HepG2 (cell line): Measurements from ENCODE around the gene TNS4. TPM values are rescaled to one million over a fixed set of nuclear protein-coding genes. Genes with fewer than 3 reads are reported as not detected.

Experiments used
- ATAC-seq: fragments of 200-7000 bp; cut with Tn5 transposase; 3 replicates; pipeline ENCODE4 v1.9.1; 2020; ENCODE audit warnings: mild to moderate bottlenecking, moderate library complexity
- BruUV-seq: library from RNA; stranded (reverse); fragments of 400-500 nt; replicated peaks from 2 replicates; lab custom pipeline; 2021; lab: Mats Ljungman, UMichigan
- CTCF ChIA-PET: fragments of 300-600 bp; formaldehyde crosslinking; extraction: SDS; loops from one replicate; lab custom pipeline; 2021; ENCODE audit warnings: low total read pairs, inconsistent platforms, low intra/inter-chr PET ratio; lab: Yijun Ruan, JAX
- POLR2A ChIA-PET: fragments of 350-600 bp; sonication (Branson Sonifier 250); formaldehyde crosslinking; loops from one replicate; lab custom pipeline; 2020; ENCODE audit warnings: antibody characterized with exemption, inconsistent platforms; lab: Yijun Ruan, JAX
- DNase-seq: peaks from one replicate; pipeline ENCODE4 v3.0.0-alpha.2; 2015; ENCODE audit warnings: low spot score
- FAIRE-seq: peaks from 3 replicates; lab custom pipeline; 2011; peaks lifted over from hg19 to GRCh38; lab: Jason Lieb, UNC
- H2AFZ ChIP-seq: one replicate; pipeline ENCODE4 v1.6.1; 2011; ENCODE audit warnings: low read length, inconsistent platforms
- H3K27ac ChIP-seq: fragments of 300-600 bp; 3 replicates; pipeline ENCODE4 v1.8.0; 2011; ENCODE audit warnings: mixed run types, mild to moderate bottlenecking, mixed read lengths, low read length, inconsistent platforms; ENCODE audit not compliant: insufficient read depth; ENCODE audit errors: extremely low read length
- H3K27me3 ChIP-seq, 2 experiments: fragments of 200-600 bp in 1 of 2; 2 replicates in 1 of 2; 3 replicates in 1 of 2; pipeline versions ENCODE4 v1.6.0 to v1.8.0; 2011; ENCODE audit warnings: low read length in 2 of 2, mild to moderate bottlenecking in 2 of 2, moderate library complexity in 2 of 2, inconsistent platforms in 1 of 2; ENCODE audit not compliant: insufficient read depth in 2 of 2, control insufficient read depth in 1 of 2
- H3K36me3 ChIP-seq, 2 experiments: fragments of 200-600 bp in 1 of 2; replicated peaks in 1 of 2; 2 replicates in 1 of 2; 3 replicates in 1 of 2; pipeline versions ENCODE4 v1.5.1 to v1.8.0; 2011; ENCODE audit warnings: low read length in 2 of 2, inconsistent platforms in 1 of 2; ENCODE audit not compliant: insufficient read depth in 2 of 2, control insufficient read depth in 1 of 2
- H3K4me1 ChIP-seq: 2 replicates; pipeline ENCODE4 v1.5.1; 2012; ENCODE audit warnings: low read length, inconsistent platforms; ENCODE audit not compliant: insufficient read depth
- H3K4me2 ChIP-seq: 2 replicates; pipeline ENCODE4 v1.6.0; 2011; ENCODE audit warnings: low read depth, low read length, inconsistent platforms
- H3K4me3 ChIP-seq, 3 experiments: fragments of 200-600 bp in 1 of 3; sonication (generic), shearing (Covaris generic) in 1 of 3; replicated peaks in 1 of 3; 2 replicates each; pipeline ENCODE4 v1.5.1; 2011 to 2016; ENCODE audit warnings: low read length in 3 of 3, inconsistent platforms in 2 of 3, low read depth in 2 of 3, mild to moderate bottlenecking in 2 of 3, control low read depth in 1 of 3, mixed read lengths in 1 of 3; ENCODE audit not compliant: insufficient read depth in 1 of 3
- H3K79me2 ChIP-seq: one replicate; pipeline ENCODE4 v1.6.1; 2011; ENCODE audit warnings: low read length, inconsistent platforms; ENCODE audit not compliant: insufficient read depth
- H3K9ac ChIP-seq: 2 replicates; pipeline ENCODE4 v1.6.0; 2011; ENCODE audit warnings: mild to moderate bottlenecking, low read depth, low read length, inconsistent platforms; ENCODE audit not compliant: insufficient read depth
- H3K9me3 ChIP-seq: 2 replicates; pipeline ENCODE4 v1.5.1; 2012; ENCODE audit warnings: mild to moderate bottlenecking, low read length
- H4K20me1 ChIP-seq: 2 replicates; pipeline ENCODE4 v1.6.0; 2011; ENCODE audit warnings: inconsistent platforms, mild to moderate bottlenecking, low read length, moderate library complexity; ENCODE audit not compliant: insufficient read depth
- ATRX ChIP-seq: sonication (generic); formaldehyde crosslinking; IDR thresholded peaks from 2 replicates; pipeline ENCODE4 v1.4.0; 2020; ENCODE audit warnings: missing genetic modification reagents, borderline replicate concordance
- HBP1 ChIP-seq: IDR thresholded peaks from 2 replicates; pipeline ENCODE4 v1.6.1; 2016; ENCODE audit warnings: low read depth, control low read depth
- KLF16 ChIP-seq, 2 experiments: sonication (generic) in 1 of 2; formaldehyde crosslinking in 1 of 2; IDR thresholded peaks; 2 replicates each; pipeline versions ENCODE4 v1.6.1 to v1.8.0; 2016 to 2023; ENCODE audit warnings: missing genetic modification reagents in 2 of 2, missing compliant biosample characterization in 1 of 2
- MNT ChIP-seq: fragments of 450-650 bp; IDR thresholded peaks from 2 replicates; pipeline ENCODE4 v1.6.1; 2016
- NCOA2 ChIP-seq: sonication (generic); formaldehyde crosslinking; IDR thresholded peaks from 2 replicates; pipeline ENCODE4 v1.8.0; 2022; ENCODE audit warnings: inconsistent platforms
- POLR2AphosphoS2 ChIP-seq: IDR thresholded peaks from 2 replicates; pipeline ENCODE4 v1.6.1; 2011; ENCODE audit warnings: low read depth, low read length, improper control_type of control experiment
- RFX5 ChIP-seq: IDR thresholded peaks from 2 replicates; pipeline ENCODE4 v1.6.1; 2011; ENCODE audit warnings: low read depth, low read length, improper control_type of control experiment
- SKI ChIP-seq: fragments of 450-650 bp; IDR thresholded peaks from one replicate; pipeline ENCODE4 v1.6.1; 2018; ENCODE audit warnings: mild to moderate bottlenecking; ENCODE audit not compliant: partially characterized antibody
- SOX13 ChIP-seq, 3 experiments: fragments of 450-650 bp in 1 of 3; sonication (generic) in 1 of 3; formaldehyde crosslinking in 1 of 3; IDR thresholded peaks in 2 of 3; conservative IDR thresholded peaks in 1 of 3; 2 replicates each; pipeline versions ENCODE4 v1.5.0 to v1.6.1; 2016 to 2020; ENCODE audit warnings: antibody characterized with exemption in 1 of 3, mild to moderate bottlenecking in 1 of 3, missing compliant biosample characterization in 1 of 3, missing genetic modification reagents in 1 of 3, moderate library complexity in 1 of 3
- STAG1 ChIP-seq: sonication (generic); formaldehyde crosslinking; IDR thresholded peaks from 2 replicates; pipeline ENCODE4 v1.4.0; 2020; ENCODE audit warnings: missing genetic modification reagents
- THAP9 ChIP-seq: sonication (generic); formaldehyde crosslinking; IDR thresholded peaks from 2 replicates; pipeline ENCODE4; 2020; ENCODE audit warnings: missing genetic modification reagents, mild to moderate bottlenecking, borderline replicate concordance
- THYN1 ChIP-seq: sonication (generic); formaldehyde crosslinking; IDR thresholded peaks from 2 replicates; pipeline ENCODE4 v1.8.1; 2023; ENCODE audit warnings: low read depth, mild to moderate bottlenecking, moderate library complexity, missing genetic modification reagents, borderline replicate concordance
- ZBTB20 ChIP-seq: sonication (generic); formaldehyde crosslinking; IDR thresholded peaks from 2 replicates; pipeline ENCODE4 v1.8.1; 2023; ENCODE audit warnings: missing genetic modification reagents, low read depth, mild to moderate bottlenecking, borderline replicate concordance
- ZNF331 ChIP-seq: sonication (generic); formaldehyde crosslinking; IDR thresholded peaks from 2 replicates; pipeline ENCODE4 v1.4.0; 2020; ENCODE audit warnings: missing genetic modification reagents
- ZNF629 ChIP-seq: sonication (generic); formaldehyde crosslinking; conservative IDR thresholded peaks from 2 replicates; pipeline ENCODE4 v1.5.0; 2020; ENCODE audit warnings: missing genetic modification reagents
- ZNF709 ChIP-seq: sonication (generic); formaldehyde crosslinking; IDR thresholded peaks from 2 replicates; pipeline ENCODE4 v1.5.0; 2020; ENCODE audit warnings: mild to moderate bottlenecking, missing genetic modification reagents
- WGBS: methylation state at CpG from one replicate; pipeline ENCODE4 v1.1.6; 2017; ENCODE audit warnings: low lambda C conversion rate; 5-methylcytosine and 5-hydroxymethylcytosine counted together
- in situ Hi-C: cut with HindIII; loops from 2 replicates; pipeline ENCODE4 v1.10.0; 2017; ENCODE audit warnings: low pct_unique_long_range_greater_than_20kb; ENCODE audit not compliant: extremely low pct_ligation_motif_present
- intact Hi-C: fragments of 100-400 bp; cut with micrococcal nuclease; formaldehyde crosslinking; loops from one replicate; pipeline ENCODE4 v1.10.0; 2022; ENCODE audit not compliant: unreplicated experiment
- polyA plus RNA-seq, 8 experiments: library from polyadenylated mRNA; depleted of rRNA in 3 of 8; stranded (reverse) in 7 of 8; unstranded in 1 of 8; fragments of >200 nt; fragmentation: Illumina TruSeq in 4 of 8; extraction: Trizol in 4 of 8; gene quantifications; 2 replicates each; pipeline versions ENCODE4 v1.2.1 to v1.2.3, GENCODE V29; 2011 to 2016; ENCODE audit warnings: low read depth in 4 of 8, missing spikeins in 1 of 8, mixed read lengths in 1 of 8; ENCODE audit not compliant: insufficient read depth in 1 of 8
- total RNA-seq, 5 experiments: library from RNA; depleted of rRNA; stranded (reverse); fragments of >200 nt; fragmentation: Illumina TruSeq; extraction: Trizol; gene quantifications; 2 replicates each; pipeline ENCODE4 v1.2.3, GENCODE V29; 2016; ENCODE audit warnings: low read depth in 1 of 5

TNS4 gene
- total and polyA plus RNA-seq, 2 of the 13 experiments (the other 11 are each of a cell fraction or from before 2014, with no cell fraction given) = 0.58 to 2.1 TPM

- no TSS peak for BruUV-seq
- Histone ChIP-seq H3K79me2 (no peaks in the 10 kb centered on the region), H3K27me3 (peaks cover 3 to 14% of the 10 kb centered on the region in 2 experiments; a peak in 3 of 5 replicates), H3K4me3 (no peak overlapping the region), H3K27ac (no peak overlapping the region), H3K4me2 (peak overlapping the region; percentile 40; the same call in 1 of the 2 replicates), H3K9me3 (no peaks in the 10 kb centered on the region), H2AFZ (no peak overlapping the region), H3K36me3 (no peaks in the 10 kb centered on the region), H3K9ac (no peak overlapping the region), H3K4me1 (peaks cover 8% of the 10 kb centered on the region; the same call in 1 of the 2 replicates), H4K20me1 (no peaks in the 10 kb centered on the region)
- ChIA-PET POLR2A (no interaction called here), CTCF (interaction anchor here (0.7 to 1.4 kb wide), 4 partner anchors 35 to 127 kb away, joined by 3 to 4 read pairs (median 3); no protein-coding TSS in a partner anchor)
- DNase-seq (no peak), FAIRE-seq (peak; percentile 86), ATAC-seq (peak; percentile 90)
- in situ Hi-C loops = no loop called here
- intact Hi-C loops = no loop called here
- 35% methylated on average over 4 of the region's 6 CpGs for WGBS
- TF ChIP-seq ZNF629 (0 out of 2 replicates have a peak, but pooled peaks have one; percentile 21), MNT (no peak), RFX5 (no peak), THYN1 (CRISPR knock-in tag) (no peak), ATRX (CRISPR knock-in tag) (no peak), SOX13 (IDR thresholded peaks at IDR 0.05) (no peak), SOX13 (CRISPR knock-in tag; conservative IDR thresholded peaks at IDR 0.05 in 1 of 2, IDR thresholded peaks at IDR 0.05 in 1 of 2) (no peak), STAG1 (CRISPR knock-in tag) (peak; percentile 69), KLF16 (CRISPR knock-in tag; IDR thresholded peaks at IDR 0.05) (no peak), POLR2AphosphoS2 (no peak), THAP9 (CRISPR knock-in tag) (no peak), HBP1 (no peak), ZNF331 (no peak), ZNF709 (CRISPR knock-in tag) (no peak), NCOA2 (CRISPR knock-in tag) (no peak), ZBTB20 (CRISPR knock-in tag) (no peak), SKI (no peak)
Observed at GRCh38 chr17:40433551-40434415, 67.6 kb downstream of the TNS4 start.
